Loucy (cell line): ENCODE results near the gene CEP131.

Experiments used
- H2AFZ ChIP-seq: fragments of 200-600 bp; sonication (generic); 2 replicates; pipeline ENCODE4 v1.6.0; 2016; ENCODE audit warnings: antibody characterized with exemption, mild to moderate bottlenecking, low read length, moderate library complexity
- H3F3A ChIP-seq: fragments of 200-600 bp; 2 replicates; pipeline ENCODE4 v1.6.0; 2016; ENCODE audit warnings: antibody characterized with exemption, low read depth, mild to moderate bottlenecking
- H3K27me3 ChIP-seq: fragments of 200-600 bp; sonication (generic); 2 replicates; pipeline ENCODE4 v1.6.1; 2014; ENCODE audit warnings: low read length, mild to moderate bottlenecking; ENCODE audit not compliant: insufficient read depth, poor library complexity, severe bottlenecking
- H3K36me3 ChIP-seq: fragments of 200-600 bp; sonication (generic); 2 replicates; pipeline ENCODE4 v1.6.1; 2016; ENCODE audit warnings: low read length; ENCODE audit not compliant: insufficient read depth
- H3K4me1 ChIP-seq: fragments of 200-600 bp; sonication (generic); 2 replicates; pipeline ENCODE4 v1.5.1; 2014; ENCODE audit warnings: low read length, mild to moderate bottlenecking; ENCODE audit not compliant: insufficient read depth, poor library complexity, severe bottlenecking
- H3K4me2 ChIP-seq: fragments of 200-600 bp; sonication (generic); 2 replicates; pipeline ENCODE4 v1.6.0; 2014; ENCODE audit warnings: antibody characterized with exemption, low read length, low read depth, mild to moderate bottlenecking; ENCODE audit not compliant: poor library complexity, severe bottlenecking
- H3K4me3 ChIP-seq: fragments of 200-600 bp; sonication (generic); 2 replicates; pipeline ENCODE4 v1.5.1; 2014; ENCODE audit warnings: low read length, mild to moderate bottlenecking, mixed read lengths; ENCODE audit not compliant: poor library complexity, severe bottlenecking
- H3K79me2 ChIP-seq: fragments of 200-600 bp; sonication (generic); 2 replicates; pipeline ENCODE4 v1.6.1; 2014; ENCODE audit warnings: low read length; ENCODE audit not compliant: insufficient read depth
- H3K9ac ChIP-seq: fragments of 200-600 bp; sonication (generic); 2 replicates; pipeline ENCODE4 v1.6.0; 2014; ENCODE audit warnings: mild to moderate bottlenecking, low read depth, low read length, moderate library complexity; ENCODE audit not compliant: poor library complexity, severe bottlenecking
- H3K9me2 ChIP-seq: fragments of 200-600 bp; sonication (generic); replicated peaks from 2 replicates; pipeline ENCODE4 v1.6.1; 2016; ENCODE audit warnings: low read depth, low read length, mixed read lengths
- H3K9me3 ChIP-seq: fragments of 200-600 bp; sonication (generic); 2 replicates; pipeline ENCODE4 v1.6.1; 2014; ENCODE audit warnings: mild to moderate bottlenecking, antibody characterized with exemption, low read length, low read depth; ENCODE audit not compliant: insufficient read depth
- H4K20me1 ChIP-seq: fragments of 200-600 bp; sonication (generic); 2 replicates; pipeline ENCODE4 v1.6.0; 2014; ENCODE audit warnings: antibody characterized with exemption, low read length, mild to moderate bottlenecking; ENCODE audit not compliant: insufficient read depth, poor library complexity, severe bottlenecking
- EZH2phosphoT487 ChIP-seq: fragments of 200-600 bp; IDR thresholded peaks from 2 replicates; pipeline ENCODE4 v1.6.1; 2018; ENCODE audit warnings: antibody characterized with exemption, mild to moderate bottlenecking, moderate library complexity, borderline replicate concordance
- TF ChIP-seq, protein P1 (sequence below): fragments of 200-600 bp; sonication (generic); conservative IDR thresholded peaks from 2 replicates; pipeline ENCODE4 v1.5.1; 2014; ENCODE audit warnings: mild to moderate bottlenecking, antibody characterized with exemption, low read length

Gene CEP131

DNA sequence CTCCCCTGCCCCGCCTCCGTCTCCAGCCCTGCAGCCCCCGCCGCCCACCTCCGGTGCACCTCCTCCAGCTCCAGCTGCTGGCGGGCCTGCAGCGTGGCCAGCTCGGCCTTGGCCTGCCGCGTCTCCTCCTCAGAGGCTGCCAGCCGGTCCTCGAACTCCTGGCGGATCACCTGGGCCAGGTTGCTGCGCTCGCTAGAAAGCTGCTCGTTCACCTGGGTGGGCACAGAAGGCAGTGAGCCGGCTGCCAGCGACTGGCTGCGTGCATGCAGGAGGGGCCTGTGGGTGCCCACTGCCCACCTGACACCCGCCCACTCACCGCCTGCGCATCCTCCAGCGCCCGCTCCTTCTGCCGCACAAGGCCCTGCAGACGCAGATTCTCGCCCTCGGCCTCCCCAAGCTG is 32.2 kb downstream of the CEP131 start:
- Histone ChIP-seq H3K79me2 (no peaks in the 10 kb centered on the region), H3K9me2 (no peaks in the 10 kb centered on the region), H3F3A (no peaks in the 10 kb centered on the region), H3K27me3 (no peaks in the 10 kb centered on the region), H3K4me2 (no peak overlapping the region), H4K20me1 (no peaks in the 10 kb centered on the region), H3K4me1 (no peaks in the 10 kb centered on the region), H3K36me3 (peaks cover 7% of the 10 kb centered on the region; the same call in 1 of the 2 replicates), H3K9me3 (no peaks in the 10 kb centered on the region), H3K4me3 (no peak overlapping the region), H3K9ac (no peak overlapping the region), H2AFZ (no peak overlapping the region)
- no peak for TF ChIP-seq EZH2phosphoT487

DNA sequence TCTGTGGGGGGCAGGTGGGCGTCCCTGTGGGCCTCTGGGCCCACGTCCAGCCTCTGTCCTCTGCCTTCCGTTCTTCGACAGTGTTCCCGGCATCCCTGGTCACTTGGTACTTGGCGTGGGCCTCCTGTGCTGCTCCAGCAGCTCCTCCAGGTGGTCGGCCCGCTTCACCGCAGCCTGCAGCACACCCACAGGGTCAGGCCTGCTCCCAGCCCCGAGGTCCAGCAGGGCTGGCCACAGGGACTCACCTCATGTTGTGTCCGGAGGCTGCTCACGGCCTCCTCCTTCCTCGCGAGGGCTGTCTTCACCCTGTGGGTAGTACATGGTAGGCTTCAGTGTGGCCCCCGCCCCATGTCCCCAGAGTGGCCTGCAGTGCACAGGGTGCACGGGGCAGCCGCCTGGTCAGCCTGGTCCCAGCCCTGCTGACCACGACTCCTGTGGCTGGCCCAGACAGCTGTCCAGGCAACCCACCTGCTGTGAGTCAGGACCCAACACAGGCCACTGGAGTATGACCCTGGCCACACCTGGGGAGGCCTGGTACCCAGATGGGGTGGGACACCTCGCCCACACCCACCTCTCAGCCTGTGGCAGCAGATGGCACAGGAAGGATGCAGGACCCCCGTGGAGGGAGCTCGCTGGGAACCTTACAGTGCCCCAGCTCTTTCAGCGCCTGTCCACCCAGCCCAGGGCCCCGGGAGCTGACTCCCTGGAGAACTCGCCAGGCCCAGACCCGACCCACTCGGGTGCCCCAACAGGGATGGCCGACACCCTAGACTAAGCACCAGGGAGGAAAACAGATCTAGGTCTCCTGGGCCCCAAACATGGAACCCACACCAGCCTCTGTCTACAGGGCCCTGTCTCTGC is 32.9 kb downstream of the CEP131 start:
- no peak overlapping the region for H2AFZ ChIP-seq
- H3K27me3 ChIP-seq, result no peaks in the 10 kb centered on the region
- H3K9ac ChIP-seq, result no peak overlapping the region
- H3F3A ChIP-seq, result no peaks in the 10 kb centered on the region
- H3K36me3 ChIP-seq, result peaks cover 7% of the 10 kb centered on the region; the same call in 1 of the 2 replicates
- H3K4me2 ChIP-seq, result no peak overlapping the region
- no peaks in the 10 kb centered on the region for H3K9me2 ChIP-seq
- H4K20me1 ChIP-seq, result no peaks in the 10 kb centered on the region
- H3K4me3 ChIP-seq, result no peak overlapping the region
- H3K9me3 ChIP-seq, result no peaks in the 10 kb centered on the region
- H3K79me2 ChIP-seq, result no peaks in the 10 kb centered on the region
- TF ChIP-seq, protein P1, sequence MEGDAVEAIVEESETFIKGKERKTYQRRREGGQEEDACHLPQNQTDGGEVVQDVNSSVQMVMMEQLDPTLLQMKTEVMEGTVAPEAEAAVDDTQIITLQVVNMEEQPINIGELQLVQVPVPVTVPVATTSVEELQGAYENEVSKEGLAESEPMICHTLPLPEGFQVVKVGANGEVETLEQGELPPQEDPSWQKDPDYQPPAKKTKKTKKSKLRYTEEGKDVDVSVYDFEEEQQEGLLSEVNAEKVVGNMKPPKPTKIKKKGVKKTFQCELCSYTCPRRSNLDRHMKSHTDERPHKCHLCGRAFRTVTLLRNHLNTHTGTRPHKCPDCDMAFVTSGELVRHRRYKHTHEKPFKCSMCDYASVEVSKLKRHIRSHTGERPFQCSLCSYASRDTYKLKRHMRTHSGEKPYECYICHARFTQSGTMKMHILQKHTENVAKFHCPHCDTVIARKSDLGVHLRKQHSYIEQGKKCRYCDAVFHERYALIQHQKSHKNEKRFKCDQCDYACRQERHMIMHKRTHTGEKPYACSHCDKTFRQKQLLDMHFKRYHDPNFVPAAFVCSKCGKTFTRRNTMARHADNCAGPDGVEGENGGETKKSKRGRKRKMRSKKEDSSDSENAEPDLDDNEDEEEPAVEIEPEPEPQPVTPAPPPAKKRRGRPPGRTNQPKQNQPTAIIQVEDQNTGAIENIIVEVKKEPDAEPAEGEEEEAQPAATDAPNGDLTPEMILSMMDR, result no peak
- no peak for TF ChIP-seq EZH2phosphoT487
- no peaks in the 10 kb centered on the region for H3K4me1 ChIP-seq

DNA sequence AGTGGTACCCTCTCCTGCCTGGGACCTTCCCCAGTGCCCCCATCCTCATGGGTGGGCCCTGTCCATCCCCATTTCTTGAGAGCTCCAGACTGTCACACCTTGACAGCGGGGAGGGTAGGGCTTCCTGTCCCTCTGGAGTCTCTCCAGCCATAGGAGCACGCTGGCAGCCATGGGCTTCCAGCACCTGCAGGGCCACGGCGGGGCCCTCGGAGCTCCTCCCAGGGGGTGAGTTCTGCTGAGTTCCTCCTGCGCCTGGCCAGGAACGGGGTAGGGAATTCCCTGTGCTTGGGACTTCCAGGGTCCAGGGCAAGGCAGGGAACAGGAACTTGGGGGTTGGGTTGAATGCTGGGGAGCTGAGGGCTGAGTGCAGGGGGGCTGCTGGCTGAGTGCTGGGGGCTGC is 33.7 kb downstream of the CEP131 start:
- H3K4me3 ChIP-seq, result no peak overlapping the region
- no peaks in the 10 kb centered on the region for H3K27me3 ChIP-seq
- H3F3A ChIP-seq, result no peaks in the 10 kb centered on the region
- H3K9me3 ChIP-seq, result no peaks in the 10 kb centered on the region
- H3K9me2 ChIP-seq, result no peaks in the 10 kb centered on the region
- no peak overlapping the region for H3K4me2 ChIP-seq
- no peak for TF ChIP-seq EZH2phosphoT487
- TF ChIP-seq, protein P1, result no peak
- H3K79me2 ChIP-seq, result no peaks in the 10 kb centered on the region
- no peaks in the 10 kb centered on the region for H3K4me1 ChIP-seq
- H2AFZ ChIP-seq, result no peak overlapping the region
- peaks cover 7% of the 10 kb centered on the region; the same call in 1 of the 2 replicates for H3K36me3 ChIP-seq
- no peak overlapping the region for H3K9ac ChIP-seq
- H4K20me1 ChIP-seq, result no peaks in the 10 kb centered on the region
